Neural cell (in vitro differentiated cells): ENCODE measurements around the gene CDT1.

ENCODE experiments used
- CTCF ChIP-seq: fragments of 450-650 bp; IDR thresholded peaks from 2 replicates; pipeline ENCODE4 v1.5.1; 2014; ENCODE audit warnings: antibody characterized with exemption, mild to moderate bottlenecking, moderate library complexity; ENCODE audit not compliant: poor library complexity, severe bottlenecking
- POLR2AphosphoS5 ChIP-seq: IDR thresholded peaks from 2 replicates; pipeline ENCODE4 v1.6.1; 2012
- TAF1 ChIP-seq: IDR thresholded peaks from 2 replicates; pipeline ENCODE4 v1.6.1; 2012; ENCODE audit warnings: low read depth

GRCh38 chr16:88842308-88842756 is 38.7 kb downstream of the CDT1 start:
- TF ChIP-seq CTCF: no peak
- no peak for TF ChIP-seq POLR2AphosphoS5
- TF ChIP-seq TAF1: no peak
